ENCODE measurements around the gene PRDM5.

- TF ChIP-seq GTF3C2 (IDR thresholded peaks at IDR 0.05; ENCODE audit: borderline replicate concordance, extremely low read depth, insufficient read length) (no peak), NR2F6 (CRISPR knock-in tag; IDR thresholded peaks at IDR 0.05) (no peak), EP300 (IDR thresholded peaks at IDR 0.05; ENCODE audit: low read length) (no peak), JUND (IDR thresholded peaks at IDR 0.05; ENCODE audit: borderline replicate concordance, low read depth, low read length) (no peak), JUND (tag; IDR thresholded peaks at IDR 0.05; ENCODE audit: borderline replicate concordance, low read depth, low read length) (no peak), ADNP (tag; IDR thresholded peaks at IDR 0.05) (no peak), FOXA3 (CRISPR knock-in tag; conservative IDR thresholded peaks at IDR 0.05 in 1 of 2, IDR thresholded peaks at IDR 0.05 in 1 of 2) (no peak), ZNF324 (CRISPR knock-in tag; IDR thresholded peaks at IDR 0.05) (no peak), NFE2L1 (tag; IDR thresholded peaks at IDR 0.05; ENCODE audit: borderline replicate concordance, low read depth) (no peak), EP400 (IDR thresholded peaks at IDR 0.05) (no peak), PKNOX1 (IDR thresholded peaks at IDR 0.05) (no peak), SETDB1 (IDR thresholded peaks at IDR 0.05; ENCODE audit: low read length) (no peak)
These were observed 60.1 kb downstream of the PRDM5 start for GRCh38 chr4:120862432-120862831.
